Thymus (tissue), 11 donors: ENCODE measurements around the gene MON1A. TPM values are rescaled to one million over a fixed set of nuclear protein-coding genes. Genes with fewer than 3 reads are reported as not detected.
A peak's percentile ranks its signal among the peaks of the same experiment; 100 is the strongest.

Experiments
- DNase-seq, 9 donors: peaks; one replicate each; pipeline ENCODE4 v3.0.0-alpha.2; 2013; ENCODE audit warnings: low spot score in 9 of 9, low read depth in 6 of 9, missing footprints in 1 of 9
- H3K27ac ChIP-seq, 2 donors: one replicate each; pipeline ENCODE4 v1.5.1; 2013; ENCODE audit warnings: control low read depth in 1 of 2, low read depth in 1 of 2, low read length in 1 of 2, mild to moderate bottlenecking in 1 of 2, moderate library complexity in 1 of 2
- H3K27me3 ChIP-seq, 2 donors: one replicate each; pipeline ENCODE4 v1.5.1; 2013; ENCODE audit warnings: low read length in 1 of 2; ENCODE audit not compliant: control insufficient read depth in 2 of 2, insufficient read depth in 1 of 2
- H3K36me3 ChIP-seq, 2 donors: one replicate each; pipeline ENCODE4 v1.5.1; 2013; ENCODE audit warnings: low read length in 1 of 2, mild to moderate bottlenecking in 1 of 2, moderate library complexity in 1 of 2; ENCODE audit not compliant: control insufficient read depth in 2 of 2, insufficient read depth in 2 of 2
- H3K4me1 ChIP-seq, 2 donors: one replicate each; pipeline ENCODE4 v1.5.1; 2013; ENCODE audit warnings: low read length in 2 of 2; ENCODE audit not compliant: control insufficient read depth in 2 of 2, insufficient read depth in 2 of 2
- H3K4me3 ChIP-seq, 2 donors: one replicate each; pipeline ENCODE4 v1.5.1; 2013; ENCODE audit warnings: low read length in 2 of 2, control low read depth in 1 of 2, mild to moderate bottlenecking in 1 of 2
- H3K9me3 ChIP-seq, 2 donors: one replicate each; pipeline ENCODE4 v1.5.1; 2013; ENCODE audit warnings: low read length in 1 of 2, mild to moderate bottlenecking in 1 of 2; ENCODE audit not compliant: control insufficient read depth in 2 of 2, insufficient read depth in 1 of 2
- WGBS: extraction: QIAGEN DNeasy Blood & Tissue Kit; methylation state at CpG from one replicate; pipeline ENCODE4 v1.1.7; 2013; 5-methylcytosine and 5-hydroxymethylcytosine counted together
- polyA plus RNA-seq: library from polyadenylated mRNA; stranded (reverse); fragments of 200-250 nt; gene quantifications from one replicate; pipeline ENCODE4 v1.2.3, GENCODE V29; 2013
- total RNA-seq: library from RNA; stranded (reverse); fragments of 120-200 nt; gene quantifications from one replicate; pipeline ENCODE4 v1.2.4, GENCODE V29; 2013
- donor health status: healthy.

Gene MON1A
- total and polyA plus RNA-seq, 2 donors, result 5.9 to 6.9 TPM

DNA sequence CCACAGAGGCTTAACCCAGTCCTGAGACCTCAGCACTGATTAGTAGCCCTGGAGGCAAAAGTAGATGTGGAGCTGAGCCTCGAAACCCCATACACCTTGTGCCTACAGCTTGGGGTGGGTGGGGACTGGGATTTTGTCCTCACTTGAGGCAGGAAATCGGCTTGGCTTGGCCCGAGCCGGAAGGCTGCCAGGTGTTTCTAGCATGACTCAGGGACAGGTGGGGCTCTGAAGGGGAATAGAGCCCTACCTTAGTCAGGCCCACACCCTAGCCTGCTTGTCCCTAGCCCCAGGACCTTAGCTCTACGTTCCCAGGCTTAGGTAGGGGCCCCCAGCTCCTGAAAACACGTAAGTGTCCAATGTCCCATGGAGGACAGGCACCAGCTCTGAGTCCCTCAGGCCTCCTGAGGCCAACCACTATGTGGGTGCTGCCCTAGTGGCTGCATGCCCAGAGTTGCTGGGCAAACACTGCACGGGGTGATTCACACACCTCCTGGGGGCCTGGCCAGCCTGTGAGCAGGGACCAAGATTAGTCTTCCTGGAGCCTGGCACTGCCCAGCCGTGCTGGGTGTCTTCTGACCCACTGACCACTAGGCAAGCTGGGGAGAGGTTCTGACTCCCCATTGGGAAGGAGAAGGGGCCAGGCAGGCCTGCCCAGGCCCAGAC lies 29.0 kb downstream of the MON1A start:
- DNase-seq, result no peak
- H3K9me3 ChIP-seq, result no peaks in the 10 kb centered on the region
- peaks cover 13 to 47% of the 10 kb centered on the region in 2 donors for H3K4me1 ChIP-seq
- peak overlapping the region in 1 of 2 donors; percentile 82 for H3K27ac ChIP-seq
- 83% methylated on average over 8 of the region's 8 CpGs for WGBS
- no peaks in the 10 kb centered on the region for H3K36me3 ChIP-seq
- no peaks in the 10 kb centered on the region for H3K27me3 ChIP-seq
- no peak overlapping the region for H3K4me3 ChIP-seq

DNA sequence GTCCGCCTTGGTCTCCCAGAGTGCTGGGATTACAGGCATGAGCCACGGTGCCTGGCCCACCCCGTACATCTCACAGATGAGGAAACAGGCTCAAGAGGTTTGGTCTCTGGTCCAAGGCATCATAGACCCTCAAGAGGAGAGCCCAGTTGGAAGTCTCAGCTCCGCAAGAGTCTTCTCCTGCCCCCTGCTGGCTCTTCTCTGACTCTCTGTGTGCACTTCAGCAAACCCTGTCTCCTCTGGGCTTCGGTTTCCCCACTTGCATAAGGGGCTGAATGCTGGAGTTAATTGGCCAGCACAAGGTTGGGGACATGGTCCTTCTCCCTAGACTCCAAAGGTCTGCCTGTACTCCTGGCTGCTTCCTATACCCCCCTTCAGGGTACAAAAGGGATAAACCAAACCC lies 29.8 kb downstream of the MON1A start:
- no peak overlapping the region for H3K4me3 ChIP-seq
- no peak overlapping the region for H3K27ac ChIP-seq
- no peaks in the 10 kb centered on the region for H3K36me3 ChIP-seq
- no peaks in the 10 kb centered on the region for H3K27me3 ChIP-seq
- peaks cover 10 to 43% of the 10 kb centered on the region in 2 donors for H3K4me1 ChIP-seq
- no peaks in the 10 kb centered on the region for H3K9me3 ChIP-seq
- 82% methylated on average over 5 of the region's 5 CpGs for WGBS
- DNase-seq, result peak in 2 of 9 donors; percentile 14 to 22

DNA sequence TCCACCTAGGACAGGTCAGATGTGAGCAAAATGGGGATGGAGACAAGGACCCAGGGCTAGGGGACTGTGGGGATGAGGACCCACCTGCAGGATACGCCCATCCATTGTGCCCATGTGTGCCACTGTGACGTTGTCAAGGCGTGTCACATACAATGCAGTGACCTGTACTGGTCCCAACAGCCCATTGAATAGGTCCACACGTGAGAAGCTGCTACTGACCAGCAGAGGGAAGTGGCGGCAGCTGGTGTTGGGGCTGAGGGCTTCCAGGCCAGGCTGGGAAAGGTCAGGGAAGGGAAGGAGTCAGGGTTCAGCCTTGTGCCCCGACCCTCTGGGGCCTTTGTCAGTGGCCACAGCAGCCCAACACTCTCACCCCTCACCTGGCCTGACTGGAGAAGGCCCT lies 30.6 kb downstream of the MON1A start:
- H3K4me1 ChIP-seq, result peaks cover 4 to 35% of the 10 kb centered on the region in 2 donors
- H3K4me3 ChIP-seq, result no peak overlapping the region
- H3K27ac ChIP-seq, result no peak overlapping the region
- no peaks in the 10 kb centered on the region for H3K27me3 ChIP-seq
- H3K36me3 ChIP-seq, result no peaks in the 10 kb centered on the region
- H3K9me3 ChIP-seq, result no peaks in the 10 kb centered on the region
- no peak for DNase-seq
- WGBS, result 96% methylated on average over 6 of the region's 6 CpGs

DNA sequence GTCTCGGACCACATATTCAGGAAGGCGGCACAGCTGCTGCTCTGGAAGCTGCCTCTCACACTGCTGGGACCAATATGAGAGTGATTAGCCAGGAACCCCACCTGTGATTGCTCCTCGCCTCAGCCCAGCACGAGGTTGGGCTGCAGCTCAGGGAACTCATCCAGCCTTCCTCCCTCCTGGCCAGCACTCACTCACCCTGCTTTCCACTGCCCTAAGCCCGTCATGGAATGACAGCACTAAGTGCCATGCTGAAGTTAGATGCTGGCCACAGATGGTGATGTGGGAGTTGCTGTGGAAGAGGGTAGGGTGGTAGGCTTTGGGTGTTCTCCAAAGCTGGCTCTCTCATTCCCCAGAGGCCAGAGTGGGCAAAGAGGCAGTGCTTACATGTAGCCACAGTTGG lies 33.3 kb downstream of the MON1A start:
- Histone ChIP-seq H3K4me1 (peaks cover 1 to 13% of the 10 kb centered on the region in 2 donors), H3K27me3 (no peaks in the 10 kb centered on the region), H3K36me3 (no peaks in the 10 kb centered on the region), H3K9me3 (no peaks in the 10 kb centered on the region), H3K27ac (no peak overlapping the region), H3K4me3 (no peak overlapping the region)
- WGBS, result 96% methylated on average over 5 of the region's 5 CpGs
- DNase-seq, result no peak

DNA sequence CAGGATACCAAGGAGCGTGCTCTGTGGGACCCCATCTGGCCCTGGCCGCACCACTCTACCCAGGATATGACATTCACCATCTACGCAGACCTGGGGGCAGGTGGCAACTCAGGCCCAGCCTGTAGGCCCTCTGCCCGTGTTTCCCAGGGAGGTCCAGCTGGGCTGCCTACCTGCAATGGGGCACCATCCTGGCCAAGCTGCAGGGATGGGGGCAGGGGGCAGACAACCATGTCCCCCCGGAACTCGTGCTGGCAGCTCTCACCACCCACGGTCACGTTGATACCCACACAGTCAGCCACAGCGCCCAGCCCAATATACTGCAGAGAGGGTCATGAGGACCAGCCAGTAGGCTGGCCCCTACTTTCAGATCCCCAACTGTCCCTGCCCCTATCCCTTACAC lies 33.8 kb downstream of the MON1A start:
- no peak overlapping the region for H3K27ac ChIP-seq
- no peaks in the 10 kb centered on the region for H3K36me3 ChIP-seq
- no peak overlapping the region for H3K4me3 ChIP-seq
- H3K4me1 ChIP-seq, result peaks cover 0 to 7% of the 10 kb centered on the region in 2 donors
- DNase-seq, result no peak
- H3K27me3 ChIP-seq, result no peaks in the 10 kb centered on the region
- WGBS, result 96% methylated on average over 9 of the region's 9 CpGs
- no peaks in the 10 kb centered on the region for H3K9me3 ChIP-seq

DNA sequence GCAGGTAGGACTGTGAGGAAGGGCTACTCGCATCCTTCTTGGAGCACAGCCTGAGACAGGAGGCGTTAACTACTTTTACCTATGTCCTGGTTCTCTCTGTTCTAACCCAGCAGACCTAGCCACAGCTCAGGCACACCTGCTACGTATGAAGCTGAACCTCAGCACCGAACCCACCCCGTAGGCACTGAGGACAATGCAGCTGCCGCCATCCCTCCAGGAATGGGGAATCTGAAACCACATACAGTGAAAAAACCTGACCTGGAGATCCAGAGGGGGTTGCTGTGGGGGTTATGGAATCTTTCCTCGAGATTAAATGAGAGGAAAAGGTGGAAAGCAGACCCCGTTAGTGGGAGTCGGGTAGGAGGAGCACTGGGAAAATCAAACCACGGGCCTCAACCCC lies 40.3 kb downstream of the MON1A start:
- no peaks in the 10 kb centered on the region for H3K36me3 ChIP-seq
- H3K9me3 ChIP-seq, result no peaks in the 10 kb centered on the region
- 91% methylated on average over 10 of the region's 10 CpGs for WGBS
- no peak overlapping the region for H3K27ac ChIP-seq
- DNase-seq, result no peak
- no peak overlapping the region for H3K4me3 ChIP-seq
- H3K27me3 ChIP-seq, result no peaks in the 10 kb centered on the region
- no peaks in the 10 kb centered on the region for H3K4me1 ChIP-seq

DNA sequence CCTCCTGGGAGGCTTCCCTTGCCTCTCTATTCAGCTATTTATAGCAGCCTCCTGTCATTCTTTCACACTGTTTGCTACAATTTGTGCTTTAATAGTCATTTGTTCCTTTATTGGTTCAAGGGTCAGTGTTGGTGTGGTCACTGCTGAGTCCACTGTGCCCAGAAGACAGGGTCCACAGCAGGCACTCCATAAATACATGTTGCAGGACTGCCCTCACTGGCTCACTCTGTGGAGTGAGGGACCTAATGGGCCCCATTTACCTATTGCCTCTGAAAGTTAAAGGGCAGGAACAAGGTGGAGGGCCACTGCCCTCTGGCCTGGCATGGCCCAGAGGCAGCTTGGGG lies 42.7 kb downstream of the MON1A start:
- no peak overlapping the region for H3K4me3 ChIP-seq
- H3K27me3 ChIP-seq, result peaks cover 0 to 2% of the 10 kb centered on the region in 2 donors
- H3K9me3 ChIP-seq, result no peaks in the 10 kb centered on the region
- no peaks in the 10 kb centered on the region for H3K4me1 ChIP-seq
- DNase-seq, result no peak
- H3K27ac ChIP-seq, result no peak overlapping the region
- H3K36me3 ChIP-seq, result no peaks in the 10 kb centered on the region

DNA sequence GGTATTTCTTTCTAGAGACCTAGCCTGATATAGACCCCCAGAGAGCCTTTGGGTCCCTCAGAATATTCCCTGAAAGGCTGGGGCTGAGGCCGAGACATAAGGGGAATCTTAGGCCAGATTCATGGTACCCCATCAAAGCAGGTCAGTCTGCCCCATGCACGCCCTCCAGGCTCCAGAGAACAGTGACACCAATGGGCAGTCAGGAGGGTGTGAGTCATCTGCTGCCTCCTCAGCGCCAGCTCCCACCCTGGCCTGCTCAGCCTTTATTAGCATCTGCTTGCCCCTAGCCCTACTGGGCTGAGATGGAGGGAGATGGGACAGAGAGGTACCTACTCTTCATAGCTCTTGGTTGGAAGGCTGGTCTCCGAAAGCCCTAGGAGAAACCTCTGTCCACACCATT lies 45.6 kb downstream of the MON1A start:
- H3K27me3 ChIP-seq, result peaks cover 0 to 2% of the 10 kb centered on the region in 2 donors
- no peaks in the 10 kb centered on the region for H3K36me3 ChIP-seq
- DNase-seq, result no peak
- peaks cover 0 to 4% of the 10 kb centered on the region in 2 donors for H3K4me1 ChIP-seq
- H3K4me3 ChIP-seq, result no peak overlapping the region
- WGBS, result 85% methylated on average over 4 of the region's 4 CpGs
- H3K27ac ChIP-seq, result no peak overlapping the region
- H3K9me3 ChIP-seq, result no peaks in the 10 kb centered on the region

DNA sequence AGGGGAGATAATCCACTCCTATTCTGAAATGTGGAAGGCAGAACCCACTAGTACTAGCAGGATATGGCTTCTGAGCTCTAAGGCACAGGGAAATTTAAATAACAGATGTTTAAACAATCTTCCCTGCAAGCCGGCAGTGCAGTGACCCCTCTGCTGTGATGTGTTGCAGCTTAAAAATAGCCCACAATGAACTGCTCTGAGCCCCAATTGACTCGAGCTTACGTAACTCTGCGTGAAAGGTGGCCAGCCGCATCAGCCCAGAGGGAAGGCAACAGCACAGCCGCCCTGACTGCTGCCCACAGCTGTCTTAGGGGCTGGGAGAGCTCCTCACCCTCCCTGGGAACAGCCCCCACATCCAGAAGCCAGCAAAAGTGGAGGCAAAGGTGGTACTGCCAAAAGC lies 47.4 kb downstream of the MON1A start:
- WGBS, result 71% methylated on average over 6 of the region's 6 CpGs
- H3K4me1 ChIP-seq, result peaks cover 0 to 4% of the 10 kb centered on the region in 2 donors
- no peaks in the 10 kb centered on the region for H3K36me3 ChIP-seq
- H3K27me3 ChIP-seq, result peaks cover 0 to 2% of the 10 kb centered on the region in 2 donors
- H3K27ac ChIP-seq, result no peak overlapping the region
- no peaks in the 10 kb centered on the region for H3K9me3 ChIP-seq
- DNase-seq, result no peak
- H3K4me3 ChIP-seq, result no peak overlapping the region
